PFSK-1 (cell line): ENCODE results near the gene VPS52.

Experiments
- FOXP2 ChIP-seq: optimal IDR thresholded peaks from 2 replicates; pipeline ENCODE3; 2011; ENCODE audit warnings: borderline replicate concordance, control low read depth, inconsistent platforms; ENCODE audit not compliant: insufficient read depth; ENCODE audit errors: extremely low read length, extremely low read depth
- POLR2AphosphoS5 ChIP-seq: IDR thresholded peaks from 2 replicates; pipeline ENCODE4 v1.6.1; 2012; ENCODE audit warnings: low read depth, mild to moderate bottlenecking, control low read depth, low read length, moderate library complexity
- SIN3A ChIP-seq: IDR thresholded peaks from 2 replicates; pipeline ENCODE4 v1.6.1; 2012; ENCODE audit warnings: mild to moderate bottlenecking, low read length, moderate library complexity, borderline replicate concordance; ENCODE audit not compliant: insufficient read depth
- TAF1 ChIP-seq: IDR thresholded peaks from 2 replicates; pipeline ENCODE4 v1.6.1; 2012; ENCODE audit warnings: low read length, control low read depth, borderline replicate concordance; ENCODE audit not compliant: insufficient read depth
- TF ChIP-seq, protein P1 (sequence below), 2 experiments: IDR thresholded peaks; 2 replicates each; pipeline versions ENCODE4 v1.6.1 to v1.8.0; 2011 to 2012; ENCODE audit warnings: low read depth in 2 of 2, low read length in 2 of 2, control low read depth in 1 of 2, inconsistent platforms in 1 of 2, mild to moderate bottlenecking in 1 of 2, moderate library complexity in 1 of 2; ENCODE audit not compliant: insufficient read depth in 1 of 2

The VPS52 gene

DNA sequence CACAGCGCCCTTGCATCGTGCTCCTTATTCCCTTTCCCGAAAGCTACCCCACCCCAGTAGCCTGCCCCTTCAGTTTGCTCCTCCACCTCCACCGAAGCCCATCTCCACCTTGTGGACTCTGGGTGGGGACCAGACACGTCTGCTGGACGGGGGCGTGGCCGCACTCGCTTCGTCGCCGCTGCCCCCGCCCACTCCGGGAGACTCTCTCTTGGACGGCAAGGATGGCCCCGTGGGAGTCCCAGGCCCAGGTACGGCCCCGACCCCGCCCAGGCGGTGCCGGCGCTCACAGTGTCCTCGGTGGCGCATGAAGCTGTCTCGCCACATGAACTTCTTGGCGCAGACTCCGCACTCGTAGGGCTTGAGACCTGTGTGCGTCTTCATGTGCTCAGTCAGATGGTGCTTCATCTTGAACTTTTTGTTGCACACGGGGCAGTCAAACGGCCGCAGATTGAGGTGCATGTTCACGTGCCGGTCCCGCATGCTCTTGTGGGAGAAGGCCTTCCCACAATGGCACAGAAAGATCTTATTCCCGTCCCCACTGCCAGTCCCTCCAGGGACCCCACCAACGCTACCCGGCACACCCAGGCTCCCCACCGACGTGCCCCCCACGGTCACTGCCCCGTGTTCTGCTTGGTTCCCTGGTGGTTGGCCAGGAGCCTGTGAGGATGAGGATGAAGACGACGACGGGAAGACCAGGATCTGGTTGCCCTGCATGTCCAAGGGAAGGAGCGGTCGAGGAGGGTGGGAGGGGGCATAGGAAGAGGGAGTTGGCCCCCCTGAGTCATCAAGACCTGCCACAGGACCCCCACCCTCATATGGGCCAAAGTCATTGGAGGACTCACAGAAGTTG is 43.5 kb upstream of the VPS52 start:
- TF ChIP-seq POLR2AphosphoS5 (no peak; the same call in 1 of the 2 replicates), TAF1 (no peak)

DNA sequence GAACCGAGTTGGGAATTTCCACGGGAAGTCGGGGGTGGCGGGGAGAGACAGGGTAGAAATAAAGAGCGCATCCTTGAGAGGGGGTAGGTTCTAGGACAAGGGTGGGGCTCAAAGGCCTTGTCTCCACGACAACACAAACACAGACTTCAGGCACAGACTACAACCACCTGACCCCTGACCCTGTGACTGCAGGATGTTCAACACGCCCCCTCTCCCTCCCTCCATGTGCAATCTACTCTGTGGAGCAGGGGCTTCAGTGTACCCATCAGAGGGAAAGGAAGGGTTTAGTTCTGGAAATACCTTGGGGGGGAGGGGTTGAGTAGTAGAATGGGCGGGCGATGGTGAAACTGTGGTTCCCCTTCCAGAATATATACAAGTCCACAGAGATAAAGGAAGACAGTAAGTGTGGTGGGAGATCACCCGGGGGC is 42.9 kb upstream of the VPS52 start:
- TF ChIP-seq TAF1 (no peak), SIN3A (0 out of 2 replicates have a peak, but pooled peaks have one; percentile 32), POLR2AphosphoS5 (no peak; the same call in 1 of the 2 replicates)
- TF ChIP-seq, protein P1, sequence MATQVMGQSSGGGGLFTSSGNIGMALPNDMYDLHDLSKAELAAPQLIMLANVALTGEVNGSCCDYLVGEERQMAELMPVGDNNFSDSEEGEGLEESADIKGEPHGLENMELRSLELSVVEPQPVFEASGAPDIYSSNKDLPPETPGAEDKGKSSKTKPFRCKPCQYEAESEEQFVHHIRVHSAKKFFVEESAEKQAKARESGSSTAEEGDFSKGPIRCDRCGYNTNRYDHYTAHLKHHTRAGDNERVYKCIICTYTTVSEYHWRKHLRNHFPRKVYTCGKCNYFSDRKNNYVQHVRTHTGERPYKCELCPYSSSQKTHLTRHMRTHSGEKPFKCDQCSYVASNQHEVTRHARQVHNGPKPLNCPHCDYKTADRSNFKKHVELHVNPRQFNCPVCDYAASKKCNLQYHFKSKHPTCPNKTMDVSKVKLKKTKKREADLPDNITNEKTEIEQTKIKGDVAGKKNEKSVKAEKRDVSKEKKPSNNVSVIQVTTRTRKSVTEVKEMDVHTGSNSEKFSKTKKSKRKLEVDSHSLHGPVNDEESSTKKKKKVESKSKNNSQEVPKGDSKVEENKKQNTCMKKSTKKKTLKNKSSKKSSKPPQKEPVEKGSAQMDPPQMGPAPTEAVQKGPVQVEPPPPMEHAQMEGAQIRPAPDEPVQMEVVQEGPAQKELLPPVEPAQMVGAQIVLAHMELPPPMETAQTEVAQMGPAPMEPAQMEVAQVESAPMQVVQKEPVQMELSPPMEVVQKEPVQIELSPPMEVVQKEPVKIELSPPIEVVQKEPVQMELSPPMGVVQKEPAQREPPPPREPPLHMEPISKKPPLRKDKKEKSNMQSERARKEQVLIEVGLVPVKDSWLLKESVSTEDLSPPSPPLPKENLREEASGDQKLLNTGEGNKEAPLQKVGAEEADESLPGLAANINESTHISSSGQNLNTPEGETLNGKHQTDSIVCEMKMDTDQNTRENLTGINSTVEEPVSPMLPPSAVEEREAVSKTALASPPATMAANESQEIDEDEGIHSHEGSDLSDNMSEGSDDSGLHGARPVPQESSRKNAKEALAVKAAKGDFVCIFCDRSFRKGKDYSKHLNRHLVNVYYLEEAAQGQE (IDR thresholded peaks at IDR 0.05; ENCODE audit: insufficient read depth in 1 of 2, low read depth in 2 of 2, low read length in 2 of 2) = no peak

DNA sequence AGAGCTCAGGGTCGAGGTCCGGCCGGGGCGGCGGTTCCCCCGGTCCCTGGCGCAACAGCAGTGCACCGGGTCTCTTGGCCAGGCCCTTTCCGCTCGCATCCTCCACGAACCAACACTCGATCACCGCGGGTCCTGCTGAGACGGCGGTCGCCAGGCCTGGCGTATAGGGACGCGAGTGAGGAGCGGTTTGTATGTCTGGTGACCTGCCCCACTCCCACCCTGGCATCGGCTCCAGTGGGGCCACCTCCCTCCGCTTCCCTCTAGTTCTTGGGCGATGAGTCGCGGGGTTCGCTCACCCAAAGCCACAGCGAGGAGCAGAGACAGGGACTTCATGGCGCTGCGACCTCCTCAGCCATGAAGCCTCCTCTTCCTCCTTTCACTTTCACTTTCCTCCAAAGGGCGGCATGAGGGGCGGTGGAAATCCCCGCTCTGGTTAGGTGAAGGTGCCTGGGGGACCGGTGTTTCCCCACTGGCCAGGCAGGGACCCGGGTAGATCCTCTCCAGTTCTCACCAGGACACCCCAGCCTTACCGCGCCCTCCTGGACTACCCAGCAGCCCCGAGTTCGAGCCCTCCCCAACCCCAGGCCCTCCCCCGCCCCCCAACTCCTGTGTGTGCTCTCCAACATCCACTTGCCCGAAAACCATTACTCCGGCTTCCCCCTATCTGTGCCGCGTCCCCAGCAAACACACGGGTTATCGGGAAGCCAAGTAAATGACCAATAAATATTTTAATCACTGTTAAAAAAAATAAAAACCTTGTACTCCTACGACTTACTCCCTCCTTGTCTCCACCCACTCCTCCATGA is 42.2 kb upstream of the VPS52 start, which contains the start of gene TAPBP:
Gene TAPBP (minus strand): TSS at position 370 of the 806 bp plus-strand sequence. CDS start 37 bp downstream, at position 333.
- TF ChIP-seq TAF1 (peak; percentile 9; the same call in 1 of the 2 replicates), SIN3A (0 out of 2 replicates have a peak, but pooled peaks have one; percentile 10), FOXP2 (no peak)

DNA sequence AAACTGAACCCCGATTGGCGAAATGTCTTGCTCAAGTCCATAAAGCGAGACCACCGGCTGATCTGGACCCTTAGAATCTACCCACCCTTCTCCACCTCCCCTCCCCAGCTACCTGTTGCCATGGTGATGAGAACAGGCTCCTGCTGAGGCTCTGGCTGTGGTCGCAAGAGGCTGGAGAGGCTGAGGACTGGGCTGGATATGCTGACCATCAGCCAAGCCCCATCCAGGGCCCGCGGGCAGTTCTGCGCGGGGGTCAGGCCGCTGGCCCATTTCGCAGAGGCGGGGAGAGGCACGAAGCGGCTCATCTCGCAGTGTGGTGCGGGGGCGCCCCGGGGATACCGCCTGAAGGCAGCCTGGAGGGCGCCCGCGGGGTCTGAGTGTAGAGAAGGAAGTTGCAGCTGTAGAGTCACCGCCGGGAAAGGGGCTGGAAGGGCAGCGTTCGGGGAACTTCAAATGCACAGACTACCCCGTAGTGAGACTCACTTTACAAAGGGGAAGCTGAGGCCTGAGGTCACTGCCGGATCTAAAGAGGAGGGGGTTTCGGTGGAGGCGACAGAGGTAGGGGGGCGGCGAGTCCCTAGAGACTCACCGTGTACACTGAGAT is 41.5 kb upstream of the VPS52 start:
- TF ChIP-seq, protein P1 (IDR thresholded peaks at IDR 0.05; ENCODE audit: insufficient read depth in 1 of 2, low read depth in 2 of 2, low read length in 2 of 2) = 0 out of 4 replicates have a peak, but pooled peaks of 1 of the 2 experiments have one; percentile 4
- no peak for TF ChIP-seq POLR2AphosphoS5
- TF ChIP-seq FOXP2 = no peak

DNA sequence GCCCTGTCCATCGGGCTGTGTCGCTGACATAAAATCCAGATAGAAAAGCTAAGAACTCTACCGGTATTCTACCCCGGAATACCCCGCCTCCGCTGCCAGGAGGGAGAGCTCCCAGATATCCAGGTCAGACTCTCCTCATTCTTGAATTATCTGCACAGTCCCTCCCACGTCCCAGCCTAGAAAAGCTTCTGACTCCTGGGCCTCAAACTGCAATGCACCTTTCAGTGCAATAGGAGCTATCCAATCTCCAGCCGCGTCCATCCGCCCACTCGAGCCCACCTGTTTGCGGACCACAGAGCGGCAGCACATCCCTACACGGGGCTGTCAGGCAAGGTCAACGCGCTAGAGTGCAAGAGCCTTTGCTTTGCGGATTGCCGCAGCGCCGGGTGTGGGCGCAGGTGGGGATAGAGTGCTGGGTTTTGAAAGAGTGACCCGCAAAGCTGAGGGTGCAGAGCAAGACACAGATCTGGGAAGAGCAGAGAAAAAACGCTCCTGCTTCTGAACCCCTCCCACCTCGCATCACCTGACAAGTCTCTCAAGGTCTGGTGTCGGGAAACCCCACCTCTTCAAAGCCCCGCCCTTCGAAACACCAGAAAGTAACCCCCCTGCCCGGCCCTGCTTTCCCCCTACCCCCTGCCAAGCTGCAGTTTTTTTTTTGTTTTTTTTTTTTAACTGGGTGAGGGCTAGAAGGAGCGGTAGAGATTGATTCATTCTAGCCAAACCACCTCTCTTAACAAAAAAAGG is 40.9 kb upstream of the VPS52 start:
- TF ChIP-seq SIN3A = no peak
- TF ChIP-seq FOXP2 = no peak
- no peak for TF ChIP-seq TAF1
- TF ChIP-seq, protein P1 (IDR thresholded peaks at IDR 0.05; ENCODE audit: insufficient read depth in 1 of 2, low read depth in 2 of 2, low read length in 2 of 2) = no peak
- TF ChIP-seq POLR2AphosphoS5 = no peak
